Psoas muscle (tissue), 8 donors: ENCODE data around the gene AKT3. TPM values are rescaled to one million over a fixed set of nuclear protein-coding genes. Genes with fewer than 3 reads are reported as not detected.
"Not testable (repeated sequence)": the region's sequence is repeated elsewhere in the genome, so short reads cannot be mapped to it uniquely, and the experiment has no call there.

Experiments
- ATAC-seq, 4 donors: fragments of 200-7000 bp; cut with Tn5 transposase; one replicate each; pipeline ENCODE4 v1.9.1; 2020; ENCODE audit warnings: moderate library complexity in 3 of 4, mild to moderate bottlenecking in 2 of 4
- DNase-seq, 2 donors: peaks; one replicate each; pipeline ENCODE4 v3.0.0-alpha.2; 2020
- H3K27ac ChIP-seq: fragments of 200-600 bp; one replicate; pipeline ENCODE4 v1.8.0; 2022
- H3K27me3 ChIP-seq, 3 donors: fragments of 200-600 bp in 1 of 3; one replicate each; pipeline versions ENCODE4 v1.6.1 to v1.8.0; 2013 to 2022; ENCODE audit warnings: low read length in 2 of 3, mild to moderate bottlenecking in 2 of 3, moderate library complexity in 1 of 3; ENCODE audit not compliant: insufficient read depth in 3 of 3
- H3K36me3 ChIP-seq, 2 donors: fragments of 200-600 bp in 1 of 2; one replicate each; pipeline versions ENCODE4 v1.6.1 to v1.8.0; 2013 to 2022; ENCODE audit warnings: low read depth in 1 of 2, mild to moderate bottlenecking in 1 of 2, moderate library complexity in 1 of 2; ENCODE audit not compliant: insufficient read depth in 1 of 2
- H3K4me1 ChIP-seq: fragments of 200-600 bp; one replicate; pipeline ENCODE4 v1.8.0; 2022
- H3K4me3 ChIP-seq: fragments of 200-600 bp; one replicate; pipeline ENCODE4 v1.8.0; 2022; ENCODE audit warnings: mild to moderate bottlenecking
- H3K9me3 ChIP-seq: fragments of 200-600 bp; one replicate; pipeline ENCODE4 v1.8.0; 2022
- WGBS, 3 donors: extraction: QIAGEN DNeasy Blood & Tissue Kit; methylation state at CpG; one replicate each; pipeline versions ENCODE4 v1.1.6 to v1.1.7; 2013; 5-methylcytosine and 5-hydroxymethylcytosine counted together
- intact Hi-C, 2 donors: fragments of 100-400 bp; cut with DNase I; formaldehyde crosslinking; loops; one replicate each; pipeline versions ENCODE4 v1.11.0 to v1.14.2; 2022
- polyA plus RNA-seq, 3 donors: library from polyadenylated mRNA; stranded (reverse); fragments of 200-250 nt; gene quantifications; one replicate each; pipeline ENCODE4 v1.2.3, GENCODE V29; 2013
- total RNA-seq, 4 donors: library from RNA; stranded (reverse); fragmentation: NEBNext Ultra II Directional in 2 of 4; extraction: Animal tissue kit (Norgen Biotek cat#: 25700) in 2 of 4; gene quantifications; one replicate each; pipeline versions ENCODE4 v1.2.1 to v1.2.4, GENCODE V29; 2021 to 2023
- TF ChIP-seq, protein P1 (sequence below): fragments of 200-600 bp; IDR thresholded peaks from one replicate; pipeline ENCODE4 v1.8.0; 2022; ENCODE audit warnings: antibody characterized with exemption
- donor health status: healthy with polysubstance abuse.
- donor health status: DM: no; HTN: no; CAD: no; lungs with moderate emphysema.
- donor health status: Bipolar disorder and iron deficiency.
- donor health status: healthy.
- donor health status: DM: yes; HTN: yes; CAD: no.
- donor health status: DM: no; HTN: no; CAD: no.
- donor health status: DM: no; HTN: no; CAD: no.
- donor health status: DM: yes; HTN: yes; CAD: no.

AKT3 gene
- total and polyA plus RNA-seq, 7 donors, result 3.3 to 25.1 (median 9.8) TPM

DNA sequence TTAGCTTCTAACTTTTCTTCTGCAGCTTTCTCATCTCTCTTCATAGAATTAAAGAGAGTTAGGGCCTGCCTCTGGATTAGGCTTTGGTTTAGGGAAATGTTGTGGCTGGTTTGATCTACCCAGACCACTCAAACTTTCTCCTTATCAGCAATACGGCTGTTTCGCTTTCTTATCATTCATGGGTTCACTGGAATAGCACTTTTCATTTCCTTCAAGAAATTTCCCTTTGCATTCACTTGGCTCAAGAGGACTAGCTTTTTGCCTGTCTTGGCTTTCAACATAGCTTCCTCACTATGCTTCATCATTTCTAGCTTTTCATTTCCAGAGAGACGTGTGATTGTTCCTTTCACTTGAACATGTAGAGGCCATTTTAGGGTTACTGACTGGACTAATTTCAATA lies 59.6 kb downstream of the AKT3 start:
- no peak for ATAC-seq
- no peak for DNase-seq
- Histone ChIP-seq H3K4me3 (no peak overlapping the region), H3K27me3 (no peaks in the 10 kb centered on the region), H3K4me1 (peaks cover 28% of the 10 kb centered on the region), H3K27ac (no peak overlapping the region), H3K9me3 (no peaks in the 10 kb centered on the region), H3K36me3 (no peaks in the 10 kb centered on the region)
- TF ChIP-seq, protein P1, sequence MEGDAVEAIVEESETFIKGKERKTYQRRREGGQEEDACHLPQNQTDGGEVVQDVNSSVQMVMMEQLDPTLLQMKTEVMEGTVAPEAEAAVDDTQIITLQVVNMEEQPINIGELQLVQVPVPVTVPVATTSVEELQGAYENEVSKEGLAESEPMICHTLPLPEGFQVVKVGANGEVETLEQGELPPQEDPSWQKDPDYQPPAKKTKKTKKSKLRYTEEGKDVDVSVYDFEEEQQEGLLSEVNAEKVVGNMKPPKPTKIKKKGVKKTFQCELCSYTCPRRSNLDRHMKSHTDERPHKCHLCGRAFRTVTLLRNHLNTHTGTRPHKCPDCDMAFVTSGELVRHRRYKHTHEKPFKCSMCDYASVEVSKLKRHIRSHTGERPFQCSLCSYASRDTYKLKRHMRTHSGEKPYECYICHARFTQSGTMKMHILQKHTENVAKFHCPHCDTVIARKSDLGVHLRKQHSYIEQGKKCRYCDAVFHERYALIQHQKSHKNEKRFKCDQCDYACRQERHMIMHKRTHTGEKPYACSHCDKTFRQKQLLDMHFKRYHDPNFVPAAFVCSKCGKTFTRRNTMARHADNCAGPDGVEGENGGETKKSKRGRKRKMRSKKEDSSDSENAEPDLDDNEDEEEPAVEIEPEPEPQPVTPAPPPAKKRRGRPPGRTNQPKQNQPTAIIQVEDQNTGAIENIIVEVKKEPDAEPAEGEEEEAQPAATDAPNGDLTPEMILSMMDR, result no peak
- intact Hi-C loops, result no loop called here
- 78 to 89% (median 82%) methylated on average over 3 of the region's 3 CpGs for WGBS, 3 donors

DNA sequence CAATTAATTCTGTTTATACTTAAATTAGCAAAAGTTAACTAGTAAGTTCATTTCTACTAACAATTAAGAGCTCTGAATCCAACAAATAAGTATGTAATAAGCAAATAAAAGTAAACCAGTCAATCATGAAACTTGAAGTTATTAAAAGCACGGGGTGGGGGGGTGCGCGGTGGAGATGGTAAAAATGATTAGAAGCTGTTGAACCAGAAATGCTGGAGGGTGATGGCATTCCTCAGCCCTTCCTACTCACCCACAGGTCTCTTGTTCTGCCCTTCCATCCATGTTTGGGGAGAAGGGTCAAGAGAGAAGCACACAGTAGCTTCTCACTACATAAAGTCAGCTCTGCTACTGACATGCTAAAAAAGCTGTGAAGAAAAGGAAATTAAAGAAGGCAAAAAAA lies 63.5 kb downstream of the AKT3 start:
- intact Hi-C loops, result no loop called here
- TF ChIP-seq, protein P1, result no peak
- H3K36me3 ChIP-seq, result no peaks in the 10 kb centered on the region
- peaks cover 16% of the 10 kb centered on the region for H3K4me1 ChIP-seq
- DNase-seq, result no peak
- no peak for ATAC-seq
- H3K9me3 ChIP-seq, result no peaks in the 10 kb centered on the region
- 80 to 94% (median 94%) methylated on average over 3 of the region's 3 CpGs for whole genome bisulfite sequencing, 3 donors
- H3K27ac ChIP-seq, result no peak overlapping the region
- no peak overlapping the region for H3K4me3 ChIP-seq
- H3K27me3 ChIP-seq, result no peaks in the 10 kb centered on the region

DNA sequence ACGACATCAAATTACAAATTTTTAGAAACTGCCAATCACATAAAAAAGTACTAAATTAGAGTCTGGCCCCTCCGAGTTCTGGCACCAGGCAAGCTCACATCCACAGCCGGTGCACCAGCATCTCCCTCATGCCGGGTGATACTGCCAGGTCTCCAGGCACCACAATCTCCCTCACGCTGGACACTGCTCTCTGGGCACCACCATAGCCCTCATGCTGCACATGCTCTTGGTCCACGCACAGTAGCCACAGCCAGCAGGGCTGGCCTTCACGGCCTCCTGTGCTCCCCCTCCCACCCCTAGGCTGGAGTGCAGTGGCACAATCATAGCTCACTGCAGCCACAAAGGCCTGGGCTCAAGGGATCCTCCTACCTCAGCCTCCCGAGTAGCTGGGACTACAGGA lies 65.5 kb downstream of the AKT3 start:
- DNase-seq (no peak), ATAC-seq (no peak)
- TF ChIP-seq, protein P1, result no peak
- WGBS, 3 donors, result 90 to 97% (median 90%) methylated on average over 8 of the region's 8 CpGs
- H3K4me1 ChIP-seq, result peaks cover 6% of the 10 kb centered on the region
- H3K27me3 ChIP-seq, result no peaks in the 10 kb centered on the region
- no peak overlapping the region for H3K4me3 ChIP-seq
- intact Hi-C loops, result no loop called here
- H3K9me3 ChIP-seq, result no peaks in the 10 kb centered on the region
- H3K27ac ChIP-seq, result no peak overlapping the region
- no peaks in the 10 kb centered on the region for H3K36me3 ChIP-seq

DNA sequence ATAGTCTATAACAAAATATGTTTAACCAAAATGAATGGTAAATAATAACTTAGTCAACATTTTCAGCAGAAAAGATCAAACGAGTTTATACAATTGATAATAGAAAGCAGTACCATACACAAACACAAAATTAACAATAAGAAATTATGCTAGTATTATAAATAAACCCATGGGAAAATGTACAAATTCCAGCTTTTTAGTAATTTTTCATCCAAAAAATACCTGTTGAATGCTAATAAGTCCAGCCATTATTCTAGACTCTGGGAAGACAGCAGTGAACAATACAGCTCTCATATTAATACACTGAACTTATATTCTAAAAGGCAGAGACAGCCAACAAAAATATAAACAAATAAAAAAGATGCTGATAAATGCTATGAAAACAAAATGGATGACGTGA lies 66.3 kb downstream of the AKT3 start:
- 86 to 89% (median 89%) methylated on average over 2 of the region's 2 CpGs for WGBS, 3 donors
- intact Hi-C loops, result no loop called here
- H3K36me3 ChIP-seq, result no peaks in the 10 kb centered on the region
- no peaks in the 10 kb centered on the region for H3K9me3 ChIP-seq
- H3K27me3 ChIP-seq, result no peaks in the 10 kb centered on the region
- no peak for DNase-seq
- H3K4me1 ChIP-seq, result peaks cover 6% of the 10 kb centered on the region
- H3K27ac ChIP-seq, result no peak overlapping the region
- H3K4me3 ChIP-seq, result no peak overlapping the region
- TF ChIP-seq, protein P1, result no peak
- no peak for ATAC-seq

DNA sequence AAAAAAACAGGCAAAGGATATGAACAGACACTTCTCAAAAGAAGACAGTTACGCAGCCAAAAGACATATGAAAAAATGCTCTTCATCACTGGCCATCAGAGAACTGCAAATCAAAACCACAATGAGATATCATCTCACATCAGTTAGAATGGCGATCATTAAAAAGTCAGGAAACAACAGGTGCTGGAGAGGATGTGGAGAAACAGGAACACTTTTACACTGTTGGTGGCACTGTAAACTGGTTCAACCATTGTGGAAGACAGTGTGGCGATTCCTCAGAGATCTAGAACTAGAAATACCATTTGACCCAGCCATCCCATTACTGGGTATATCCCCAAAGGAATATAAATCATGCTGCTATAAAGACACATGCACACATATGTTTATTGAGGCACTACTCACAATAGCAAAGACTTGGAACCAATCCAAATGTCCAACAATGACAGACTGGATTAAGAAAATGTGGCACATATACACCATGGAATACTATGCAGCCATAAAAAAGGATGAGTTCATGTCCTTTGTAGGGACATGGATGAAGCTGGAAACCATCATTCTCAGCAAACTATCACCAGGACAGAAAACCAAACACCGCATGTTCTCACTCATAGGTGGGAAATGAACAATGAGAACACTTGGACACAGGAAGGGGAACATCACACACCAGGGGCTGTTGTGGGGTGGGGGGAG lies 77.5 kb downstream of the AKT3 start:
- H3K27ac ChIP-seq, H3K9me3 ChIP-seq, ATAC-seq, H3K4me3 ChIP-seq, H3K4me1 ChIP-seq, intact Hi-C loops, H3K27me3 ChIP-seq, H3K36me3 ChIP-seq, DNase-seq: not testable (repeated sequence)
- 90 to 97% (median 95%) methylated on average over 4 of the region's 4 CpGs for WGBS, 3 donors
